Right cardiac atrium (tissue), 5 donors: Measurements from ENCODE around the gene LCN10. TPM values are rescaled to one million over a fixed set of nuclear protein-coding genes. Genes with fewer than 3 reads are reported as not detected.
"Not testable (repeated sequence)": the region's sequence is repeated elsewhere in the genome, so short reads cannot be mapped to it uniquely, and the experiment has no call there.

ENCODE experiments used
- ATAC-seq, 2 donors: fragments of 200-7000 bp; cut with Tn5 transposase; one replicate each; pipeline versions ENCODE4 v1.8.0 to v1.9.1; 2020; ENCODE audit warnings: moderate library complexity in 2 of 2, mild to moderate bottlenecking in 1 of 2
- DNase-seq, 3 donors: peaks; one replicate each; pipeline ENCODE4 v3.0.0-alpha.2; 2020
- H3K27ac ChIP-seq: one replicate; pipeline ENCODE4 v1.5.1; 2013; ENCODE audit warnings: mild to moderate bottlenecking, low read length, control low read depth, moderate library complexity
- H3K27me3 ChIP-seq: one replicate; pipeline ENCODE4 v1.6.1; 2013; ENCODE audit not compliant: control insufficient read depth, insufficient read depth
- H3K4me1 ChIP-seq: one replicate; pipeline ENCODE4 v1.6.1; 2013; ENCODE audit warnings: low read length; ENCODE audit not compliant: control insufficient read depth, insufficient read depth
- H3K4me3 ChIP-seq: one replicate; pipeline ENCODE4 v1.5.1; 2013; ENCODE audit warnings: low read length, control low read depth
- H3K9me3 ChIP-seq: one replicate; pipeline ENCODE4 v1.6.1; 2013; ENCODE audit warnings: low read length; ENCODE audit not compliant: control insufficient read depth
- WGBS: extraction: QIAGEN DNeasy Blood & Tissue Kit; methylation state at CpG from one replicate; pipeline ENCODE4 v1.1.7; 2013; 5-methylcytosine and 5-hydroxymethylcytosine counted together
- intact Hi-C, 4 donors: fragments of 100-400 bp; cut with DNase I; formaldehyde crosslinking; loops; one replicate each; pipeline versions ENCODE4 v1.11.0 to v1.14.0; 2022 to 2023
- polyA plus RNA-seq: library from polyadenylated mRNA; stranded (reverse); fragments of 200-250 nt; gene quantifications from one replicate; pipeline ENCODE4 v1.2.3, GENCODE V29; 2013
- total RNA-seq, 4 donors: library from RNA; stranded (reverse); fragmentation: NEBNext Ultra II Directional; extraction: Animal tissue kit (Norgen Biotek cat#: 25700); gene quantifications; one replicate each; pipeline ENCODE4 v1.2.1, GENCODE V29; 2021
- donor health status: healthy with polysubstance abuse.
- donor health status: DM: no; HTN: yes; CAD: no.
- donor health status: DM: no; HTN: no; CAD: no.
- donor health status: DM: no; HTN: yes; CAD: no; lungs with severe emphysema.
- donor health status: DM: yes; HTN: yes; CAD: no.

LCN10 gene
- total and polyA plus RNA-seq, 5 donors = 4.5 to 14.7 (median 8.7) TPM

DNA sequence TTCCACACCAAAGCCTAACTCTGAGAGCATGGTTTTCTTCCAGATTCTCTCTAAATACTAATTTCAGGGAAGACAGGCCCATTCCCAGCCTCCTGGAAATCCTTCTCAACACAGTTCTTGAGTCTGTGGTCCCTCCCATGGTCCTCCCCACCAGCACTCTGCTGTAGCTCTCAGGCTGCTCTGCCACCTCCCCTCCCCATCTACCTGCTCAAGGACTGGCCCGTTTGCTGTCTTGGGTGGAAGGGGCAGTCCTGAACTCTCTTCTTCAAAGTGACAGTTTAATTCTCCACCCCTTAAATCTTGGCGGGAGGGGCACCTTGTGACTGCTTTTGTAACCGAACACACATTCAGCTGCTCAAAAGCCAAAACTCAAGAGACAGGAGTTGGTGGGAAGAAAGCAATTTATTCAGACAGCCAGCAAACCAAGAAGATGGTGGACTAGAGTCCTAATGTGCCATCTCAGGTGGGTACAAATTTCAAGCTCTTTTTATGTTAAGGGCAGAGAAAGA, 29.2 kb upstream of the LCN10 start:
- H3K27me3 ChIP-seq = no peaks in the 10 kb centered on the region
- H3K4me1 ChIP-seq = no peaks in the 10 kb centered on the region

DNA sequence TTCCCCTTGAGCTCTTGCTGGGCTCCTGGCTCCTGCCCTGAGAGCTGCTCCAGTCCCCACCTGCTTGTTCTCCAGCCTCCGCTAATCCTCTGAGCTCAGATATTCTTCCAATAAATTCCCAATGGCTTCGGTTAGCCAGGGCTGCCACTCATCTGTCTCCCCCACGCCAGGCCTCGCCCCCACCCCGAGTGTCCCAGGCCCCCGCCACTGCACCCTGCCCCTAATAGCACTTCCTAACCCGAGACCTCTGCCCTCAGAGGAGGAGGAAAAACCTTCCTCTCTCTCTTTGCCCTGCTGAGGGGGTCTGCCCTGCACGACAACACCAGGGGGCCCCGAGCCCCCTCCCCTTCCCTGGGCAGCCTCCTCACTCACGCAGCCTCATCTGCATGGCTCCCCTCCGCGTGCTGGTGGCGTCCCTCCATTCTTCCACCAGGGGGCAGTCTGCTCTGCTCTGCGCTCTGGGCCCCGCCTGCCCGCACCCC, 27.0 kb upstream of the LCN10 start:
- DNase-seq (peak in 1 of 3 donors; percentile 59), ATAC-seq (no peak)
- no peak overlapping the region for H3K4me3 ChIP-seq
- H3K9me3 ChIP-seq = no peaks in the 10 kb centered on the region
- no peaks in the 10 kb centered on the region for H3K27me3 ChIP-seq
- H3K27ac ChIP-seq = no peak overlapping the region
- H3K4me1 ChIP-seq = no peaks in the 10 kb centered on the region
- intact Hi-C loops = no loop called here
- WGBS = 7% methylated on average over 16 of the region's 16 CpGs

More for the DNA sequence above, 29.2 kb upstream of the LCN10 start:
- Histone ChIP-seq H3K9me3 (no peaks in the 10 kb centered on the region), H3K27ac (no peak overlapping the region), H3K4me3 (no peak overlapping the region)
- ATAC-seq = no peak
- 80% methylated on average over 3 of the region's 3 CpGs for WGBS
- no peak for DNase-seq
- intact Hi-C loops = no loop called here

DNA sequence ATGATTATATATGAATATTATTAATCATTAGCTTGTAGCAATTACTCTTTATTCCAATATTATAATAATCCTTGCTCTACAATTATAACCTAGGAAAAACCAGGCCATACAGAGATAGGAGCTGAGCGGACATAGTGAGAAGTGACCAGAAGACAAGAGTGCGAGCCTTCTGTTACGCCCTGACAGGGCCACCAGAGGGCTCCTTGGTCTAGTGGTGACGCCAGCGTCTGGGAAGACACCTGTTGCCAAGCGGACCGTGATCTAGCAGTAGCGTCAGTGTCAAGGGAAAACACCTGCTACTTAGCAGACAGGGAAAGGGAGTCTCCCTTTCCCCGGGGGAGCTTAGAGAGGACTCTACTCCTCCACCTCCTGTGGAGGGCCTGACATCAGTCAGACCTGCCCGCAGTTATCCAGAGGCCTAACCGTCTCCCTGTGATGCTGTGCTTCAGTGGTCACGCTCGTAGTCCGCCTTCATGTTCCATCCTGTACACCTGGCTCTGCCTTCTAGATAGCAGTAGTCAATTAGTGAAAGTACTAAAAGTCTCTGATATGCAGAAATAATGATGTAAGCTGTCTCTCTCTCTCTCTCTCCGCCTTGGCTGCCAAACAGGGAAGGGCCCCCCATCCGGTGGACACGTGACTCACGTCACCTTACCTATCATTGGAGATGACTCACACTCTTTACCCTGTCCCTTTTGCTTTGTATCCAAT, 23.8 kb upstream of the LCN10 start:
- H3K4me3 ChIP-seq, H3K9me3 ChIP-seq, H3K4me1 ChIP-seq, intact Hi-C loops, H3K27me3 ChIP-seq, ATAC-seq, H3K27ac ChIP-seq: not testable (repeated sequence)
- peak in 2 of 3 donors; percentile 78 to 80 for DNase-seq
- 40% methylated on average over 18 of the region's 18 CpGs for WGBS

DNA sequence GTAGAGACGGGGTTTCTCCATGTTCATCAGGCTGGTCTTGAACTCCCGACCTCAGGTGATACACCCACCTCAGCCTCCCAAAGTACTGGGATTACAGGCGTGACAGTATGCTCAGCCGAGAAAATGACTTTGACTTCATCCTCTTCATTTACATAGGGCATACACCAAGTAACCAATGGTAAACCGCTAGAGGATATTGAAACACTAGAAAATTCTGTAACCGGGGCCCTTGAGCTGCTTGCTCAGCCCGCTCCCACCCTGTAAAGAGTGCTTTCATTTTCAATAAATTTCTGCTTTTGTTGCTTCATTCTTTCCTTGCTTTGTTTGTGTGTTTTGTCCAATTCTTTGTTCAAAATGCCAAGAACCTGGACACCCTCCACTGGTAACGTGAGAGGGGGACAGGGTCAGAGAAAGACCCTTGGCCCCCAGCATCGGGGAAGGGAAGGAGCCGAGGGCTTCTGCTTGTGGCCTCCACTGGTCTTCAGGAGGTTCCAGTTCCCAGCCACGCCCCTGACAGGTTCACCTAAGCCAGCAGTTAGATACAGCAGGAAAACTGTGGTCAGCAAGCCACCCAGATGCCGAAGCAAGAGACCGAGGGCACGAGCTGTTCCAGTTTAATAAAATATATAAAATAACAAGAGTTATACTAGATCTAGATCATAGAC, 23.1 kb upstream of the LCN10 start:
- H3K27ac ChIP-seq, H3K4me3 ChIP-seq, H3K4me1 ChIP-seq, intact Hi-C loops, ATAC-seq, H3K9me3 ChIP-seq, H3K27me3 ChIP-seq, DNase-seq: not testable (repeated sequence)
- WGBS = 89% methylated on average over 14 of the region's 14 CpGs

DNA sequence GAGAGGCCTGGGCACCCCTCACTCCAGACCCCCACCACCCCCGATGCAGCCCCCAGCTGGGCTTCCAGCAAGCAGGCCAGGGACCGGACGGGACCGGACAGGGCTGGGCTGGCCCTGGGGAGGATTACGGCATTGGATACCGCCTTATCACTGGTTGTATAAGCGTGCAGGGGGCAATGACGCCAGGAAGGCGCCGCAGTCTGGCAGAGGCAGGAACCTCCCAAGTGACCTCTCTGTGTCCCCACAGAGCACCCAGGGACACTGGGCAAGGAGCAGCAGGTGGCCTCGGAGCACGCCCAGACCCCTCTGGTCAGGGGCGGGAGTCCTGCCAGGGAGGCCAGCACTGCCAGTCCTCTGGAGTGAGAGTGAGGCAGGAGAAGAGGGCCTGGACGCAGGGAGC, 22.3 kb upstream of the LCN10 start:
- H3K9me3 ChIP-seq = no peaks in the 10 kb centered on the region
- no peaks in the 10 kb centered on the region for H3K27me3 ChIP-seq
- H3K27ac ChIP-seq = peak overlapping the region; percentile 52
- no peaks in the 10 kb centered on the region for H3K4me1 ChIP-seq
- no peak overlapping the region for H3K4me3 ChIP-seq
- intact Hi-C loops = no loop called here
- ATAC-seq (peak; percentile 76 to 81), DNase-seq (peak; percentile 66 to 85 (median 84))
- 73% methylated on average over 14 of the region's 14 CpGs for WGBS

DNA sequence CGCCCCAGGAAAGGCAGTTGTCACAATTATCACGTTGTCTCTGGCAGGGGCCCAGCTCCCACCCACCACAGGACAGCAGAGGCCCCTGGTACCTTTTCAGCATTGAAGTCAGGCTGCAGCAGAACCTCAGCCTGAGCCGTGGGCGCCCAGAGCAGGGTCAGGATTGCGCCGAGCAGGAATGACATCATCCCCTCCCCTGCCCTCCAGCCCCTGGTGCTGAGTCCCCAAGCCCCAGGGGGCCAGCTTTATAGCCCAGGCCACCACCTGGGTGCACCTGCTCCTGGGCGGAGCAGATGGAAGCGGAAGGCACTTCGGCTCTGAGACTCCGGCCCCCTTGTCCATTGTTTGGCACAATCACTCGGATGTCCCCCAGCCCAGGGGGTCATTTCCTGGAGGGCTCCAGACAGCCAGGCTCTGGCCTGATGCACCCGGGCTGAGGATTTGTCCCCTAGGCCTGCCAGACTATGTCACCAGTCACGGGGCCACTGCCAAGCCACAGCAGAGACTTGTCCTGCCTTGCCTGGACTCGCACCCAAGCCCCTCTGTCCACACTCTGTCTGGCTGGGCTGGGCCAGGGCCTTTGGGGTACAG, 21.7 kb upstream of the LCN10 start, which contains the start of gene LCN15:
TSS of gene LCN15 (minus strand) at position 218 of the 591 bp plus-strand sequence. CDS start at position 188, 30 bp downstream.
- WGBS = 59% methylated on average over 14 of the region's 14 CpGs
- no peaks in the 10 kb centered on the region for H3K4me1 ChIP-seq
- no peaks in the 10 kb centered on the region for H3K9me3 ChIP-seq
- ATAC-seq (peak; percentile 8 to 26), DNase-seq (peak in 2 of 3 donors; percentile 62 to 67)
- no peak within 1 kb of the TSS for H3K4me3 ChIP-seq
- H3K27ac ChIP-seq = peak within 1 kb of the TSS; percentile 52
- intact Hi-C loops = no loop called here
- no peaks in the 10 kb centered on the region for H3K27me3 ChIP-seq

DNA sequence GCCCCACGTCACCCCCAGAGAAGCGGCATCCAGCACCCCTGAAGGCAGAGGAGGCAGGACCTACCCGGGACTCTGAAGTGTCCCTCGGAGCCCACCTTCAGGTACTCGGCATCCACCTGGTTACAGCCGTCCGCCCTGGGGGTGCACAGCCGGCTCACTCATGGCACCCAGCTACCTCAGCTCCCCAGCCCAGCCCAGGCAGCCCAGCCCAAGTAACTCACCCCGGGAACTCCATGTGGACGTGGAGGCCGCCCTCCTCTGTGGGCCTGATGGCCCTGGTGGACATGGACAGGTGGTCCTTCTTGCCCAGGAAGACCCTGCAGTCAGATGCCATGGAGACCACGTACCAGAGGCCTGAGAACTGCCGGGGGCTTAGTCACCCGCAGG, 20.9 kb upstream of the LCN10 start:
- H3K9me3 ChIP-seq = no peaks in the 10 kb centered on the region
- no peaks in the 10 kb centered on the region for H3K4me1 ChIP-seq
- ATAC-seq (no peak), DNase-seq (peak in 1 of 3 donors; percentile 53)
- WGBS = 89% methylated on average over 14 of the region's 14 CpGs
- no peak overlapping the region for H3K27ac ChIP-seq
- H3K4me3 ChIP-seq = no peak overlapping the region
- intact Hi-C loops = no loop called here
- no peaks in the 10 kb centered on the region for H3K27me3 ChIP-seq

DNA sequence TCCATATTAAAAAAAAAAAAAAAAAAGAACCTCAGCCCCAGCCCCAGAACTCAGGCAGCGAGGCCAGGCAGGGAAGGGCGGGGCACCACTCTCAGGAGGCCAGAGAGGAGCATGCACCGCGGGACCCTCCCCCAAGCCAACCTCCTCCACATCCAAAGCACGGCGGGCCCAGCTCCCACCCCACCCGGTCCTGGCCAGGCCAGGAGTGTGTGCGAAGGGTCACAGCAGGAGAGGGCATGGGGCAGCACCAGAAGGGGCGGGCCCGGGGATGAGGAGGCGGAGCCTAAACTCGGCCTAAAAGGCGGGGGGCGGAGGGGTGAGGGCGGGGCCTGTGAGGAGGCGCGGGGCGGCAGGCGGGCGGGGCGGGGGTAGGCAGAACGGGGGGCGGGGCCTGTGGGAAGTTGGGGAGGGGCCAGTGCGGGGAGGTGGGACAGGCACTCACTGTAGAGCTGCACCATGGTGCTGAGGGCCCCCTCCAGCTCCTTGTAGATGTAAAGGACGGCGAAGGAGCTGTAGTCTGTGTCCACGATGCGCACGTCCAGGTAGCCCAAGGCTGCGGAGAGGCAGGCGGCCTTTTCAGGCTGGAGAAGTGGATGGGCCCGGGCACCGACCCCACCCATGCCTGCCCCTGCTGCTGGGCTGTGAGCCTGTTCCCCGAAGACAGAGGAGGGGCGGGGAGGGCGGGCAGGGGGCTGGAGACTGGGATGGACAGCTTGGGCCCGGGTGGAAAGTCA, 20.3 kb upstream of the LCN10 start:
- intact Hi-C loops = no loop called here
- H3K27ac ChIP-seq = no peak overlapping the region
- no peaks in the 10 kb centered on the region for H3K4me1 ChIP-seq
- DNase-seq (peak; percentile 75 to 83 (median 82)), ATAC-seq (peak; percentile 50 to 65)
- H3K27me3 ChIP-seq = no peaks in the 10 kb centered on the region
- 22% methylated on average over 37 of the region's 37 CpGs for WGBS
- H3K9me3 ChIP-seq = no peaks in the 10 kb centered on the region
- no peak overlapping the region for H3K4me3 ChIP-seq

DNA sequence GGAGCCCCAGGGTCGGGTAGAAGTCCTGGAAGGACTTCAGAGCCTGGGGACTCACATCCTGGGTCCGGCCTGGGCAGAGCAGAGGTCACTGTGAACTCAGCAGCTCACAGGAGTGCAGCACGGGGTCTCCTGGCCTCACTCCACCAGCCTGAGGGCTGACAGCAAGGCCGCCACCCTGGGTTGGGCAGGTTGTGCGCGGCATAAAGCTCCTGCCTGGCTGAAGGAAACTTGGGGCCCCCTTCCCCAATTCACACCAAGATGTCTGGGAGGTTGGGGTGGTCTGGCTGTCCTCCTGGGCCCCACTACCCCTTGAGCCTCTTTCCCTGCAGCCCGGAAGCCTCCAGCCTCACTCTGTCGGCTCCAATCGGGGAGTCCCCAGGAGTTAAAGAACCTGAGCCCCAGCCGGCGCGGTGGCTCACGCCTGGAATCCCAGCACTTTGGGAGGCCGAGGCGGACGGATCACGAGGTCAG, 19.5 kb upstream of the LCN10 start:
- intact Hi-C loops = no loop called here
- ATAC-seq (no peak), DNase-seq (peak in 1 of 3 donors; percentile 62)
- H3K4me3 ChIP-seq = no peak overlapping the region
- no peaks in the 10 kb centered on the region for H3K9me3 ChIP-seq
- H3K27me3 ChIP-seq = no peaks in the 10 kb centered on the region
- H3K4me1 ChIP-seq = no peaks in the 10 kb centered on the region
- H3K27ac ChIP-seq = no peak overlapping the region
- 85% methylated on average over 17 of the region's 17 CpGs for WGBS

DNA sequence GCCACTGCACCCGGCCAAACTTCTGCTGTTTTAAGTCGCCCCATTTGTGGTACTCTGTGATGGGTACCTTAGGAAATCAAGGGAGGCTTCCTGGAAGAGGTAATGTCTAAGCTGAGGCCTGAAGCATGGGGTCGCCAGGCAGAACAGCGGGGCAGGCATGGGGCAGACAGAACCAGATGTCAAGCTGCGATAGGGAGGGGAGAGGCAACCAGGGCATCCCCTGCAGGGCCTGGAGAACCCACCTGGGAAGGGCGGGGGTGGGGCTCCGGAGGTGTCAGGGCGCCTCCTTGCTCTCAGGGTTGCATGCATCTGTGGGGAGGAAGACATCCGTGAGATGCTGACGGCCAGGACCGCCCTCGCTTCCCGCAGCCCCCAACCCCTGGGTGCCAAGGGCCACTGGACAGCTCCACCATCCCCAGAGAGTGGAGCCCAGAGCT, 18.8 kb upstream of the LCN10 start:
- Histone ChIP-seq H3K4me3 (no peak overlapping the region), H3K27ac (no peak overlapping the region), H3K27me3 (no peaks in the 10 kb centered on the region), H3K4me1 (no peaks in the 10 kb centered on the region), H3K9me3 (no peaks in the 10 kb centered on the region)
- DNase-seq (peak in 1 of 3 donors; percentile 35), ATAC-seq (no peak)
- intact Hi-C loops = no loop called here
- 76% methylated on average over 13 of the region's 13 CpGs for WGBS
